DOHH2 (cell line): Measurements from ENCODE around the gene TAF5.
A peak's percentile ranks its signal among the peaks of the same experiment; 100 is the strongest.
"Not testable (repeated sequence)": the region's sequence is repeated elsewhere in the genome, so short reads cannot be mapped to it uniquely, and the experiment has no call there.

Experiments
- H3F3A ChIP-seq: fragments of 200-600 bp; sonication (generic), shearing (Covaris generic); 2 replicates; pipeline ENCODE4 v1.6.0; 2016; ENCODE audit warnings: antibody characterized with exemption, mild to moderate bottlenecking; ENCODE audit not compliant: control insufficient read depth, insufficient read depth
- H3K27ac ChIP-seq: fragments of 200-600 bp; sonication (generic); 2 replicates; pipeline ENCODE4 v1.5.1; 2014; ENCODE audit warnings: low read depth, mild to moderate bottlenecking, low read length, moderate library complexity
- H3K27me3 ChIP-seq: fragments of 200-600 bp; sonication (generic); 2 replicates; pipeline ENCODE4 v1.6.1; 2014; ENCODE audit warnings: mild to moderate bottlenecking, low read length, mixed read lengths; ENCODE audit not compliant: control insufficient read depth
- H3K36me3 ChIP-seq: fragments of 200-600 bp; sonication (generic); 2 replicates; pipeline ENCODE4 v1.6.1; 2014; ENCODE audit warnings: mild to moderate bottlenecking, low read length, moderate library complexity, mixed read lengths; ENCODE audit not compliant: control insufficient read depth
- H3K4me1 ChIP-seq: fragments of 200-600 bp; sonication (generic); 2 replicates; pipeline ENCODE4 v1.6.1; 2014; ENCODE audit warnings: mild to moderate bottlenecking, low read length, mixed read lengths; ENCODE audit not compliant: control insufficient read depth
- H3K4me2 ChIP-seq: fragments of 200-600 bp; sonication (generic); 2 replicates; pipeline ENCODE4 v1.6.0; 2014; ENCODE audit warnings: mild to moderate bottlenecking, low read length, moderate library complexity
- H3K4me3 ChIP-seq: fragments of 200-600 bp; sonication (generic); 2 replicates; pipeline ENCODE4 v1.5.1; 2014; ENCODE audit warnings: mild to moderate bottlenecking, low read length, mixed read lengths
- H3K79me2 ChIP-seq: fragments of 200-600 bp; sonication (generic); 2 replicates; pipeline ENCODE4 v1.6.1; 2014; ENCODE audit warnings: mild to moderate bottlenecking, low read length, mixed read lengths; ENCODE audit not compliant: control insufficient read depth
- H3K9me2 ChIP-seq: fragments of 200-600 bp; sonication (generic); replicated peaks from 2 replicates; pipeline ENCODE4 v1.6.1; 2014; ENCODE audit warnings: mild to moderate bottlenecking, low read length, mixed read lengths; ENCODE audit not compliant: control insufficient read depth
- H3K9me3 ChIP-seq: fragments of 200-600 bp; sonication (generic); 2 replicates; pipeline ENCODE4 v1.6.1; 2014; ENCODE audit warnings: antibody characterized with exemption, low read length, mixed read lengths; ENCODE audit not compliant: control insufficient read depth, insufficient read depth
- H4K20me1 ChIP-seq: fragments of 200-600 bp; sonication (generic); 2 replicates; pipeline ENCODE4 v1.6.0; 2014; ENCODE audit warnings: low read depth, mild to moderate bottlenecking, antibody characterized with exemption, low read length, moderate library complexity; ENCODE audit not compliant: control insufficient read depth, insufficient read depth
- EZH2phosphoT487 ChIP-seq: fragments of 200-600 bp; sonication (generic); IDR thresholded peaks from 2 replicates; pipeline ENCODE4 v1.6.1; 2017; ENCODE audit warnings: borderline replicate concordance, mild to moderate bottlenecking, antibody characterized with exemption, low read length, moderate library complexity, mixed read lengths
- TF ChIP-seq, protein P1 (sequence below): fragments of 200-600 bp; sonication (generic); IDR thresholded peaks from one replicate; pipeline ENCODE4 v1.5.1; 2014; ENCODE audit warnings: antibody characterized with exemption, mild to moderate bottlenecking, low read depth, low read length; ENCODE audit not compliant: poor library complexity, severe bottlenecking

Gene TAF5

DNA sequence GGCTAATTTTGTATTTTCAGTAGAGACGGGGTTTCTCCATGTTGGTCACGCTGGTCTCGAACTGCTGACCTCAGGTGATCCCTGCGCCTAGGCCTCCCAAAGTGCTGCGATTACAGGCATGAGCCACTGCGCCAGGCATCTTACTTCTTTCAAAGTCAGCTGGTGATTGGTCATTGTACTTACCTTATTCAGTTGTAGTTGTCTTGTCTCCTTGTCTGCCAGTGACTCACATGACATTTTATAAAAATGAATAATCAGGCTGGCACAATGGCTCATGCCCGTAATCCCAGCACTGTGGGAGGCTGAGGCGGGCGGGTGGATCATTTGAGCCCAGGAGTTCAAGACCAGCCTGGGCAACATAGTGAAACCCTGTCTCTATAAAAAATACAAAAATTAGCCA lies 7.0 kb upstream of the TAF5 start:
- not testable (repeated sequence) for H4K20me1 ChIP-seq, H3K9me3 ChIP-seq, H3K4me2 ChIP-seq, H3K9me2 ChIP-seq, H3K79me2 ChIP-seq, H3K36me3 ChIP-seq, H3K4me3 ChIP-seq, H3K4me1 ChIP-seq, H3K27ac ChIP-seq, H3K27me3 ChIP-seq, H3F3A ChIP-seq

GRCh38 chr10:103367379-103367781 lies 396 bp upstream of the TAF5 start:
- no peaks in the 10 kb centered on the region; the same call in 1 of the 2 replicates for H3F3A ChIP-seq
- no peaks in the 10 kb centered on the region for H3K27me3 ChIP-seq
- H3K9me2 ChIP-seq, result no peaks in the 10 kb centered on the region
- H3K79me2 ChIP-seq, result peaks cover 42% of the 10 kb centered on the region
- peaks cover 14% of the 10 kb centered on the region for H3K36me3 ChIP-seq
- peak overlapping the region; percentile 60 for H3K27ac ChIP-seq
- TF ChIP-seq, protein P1, sequence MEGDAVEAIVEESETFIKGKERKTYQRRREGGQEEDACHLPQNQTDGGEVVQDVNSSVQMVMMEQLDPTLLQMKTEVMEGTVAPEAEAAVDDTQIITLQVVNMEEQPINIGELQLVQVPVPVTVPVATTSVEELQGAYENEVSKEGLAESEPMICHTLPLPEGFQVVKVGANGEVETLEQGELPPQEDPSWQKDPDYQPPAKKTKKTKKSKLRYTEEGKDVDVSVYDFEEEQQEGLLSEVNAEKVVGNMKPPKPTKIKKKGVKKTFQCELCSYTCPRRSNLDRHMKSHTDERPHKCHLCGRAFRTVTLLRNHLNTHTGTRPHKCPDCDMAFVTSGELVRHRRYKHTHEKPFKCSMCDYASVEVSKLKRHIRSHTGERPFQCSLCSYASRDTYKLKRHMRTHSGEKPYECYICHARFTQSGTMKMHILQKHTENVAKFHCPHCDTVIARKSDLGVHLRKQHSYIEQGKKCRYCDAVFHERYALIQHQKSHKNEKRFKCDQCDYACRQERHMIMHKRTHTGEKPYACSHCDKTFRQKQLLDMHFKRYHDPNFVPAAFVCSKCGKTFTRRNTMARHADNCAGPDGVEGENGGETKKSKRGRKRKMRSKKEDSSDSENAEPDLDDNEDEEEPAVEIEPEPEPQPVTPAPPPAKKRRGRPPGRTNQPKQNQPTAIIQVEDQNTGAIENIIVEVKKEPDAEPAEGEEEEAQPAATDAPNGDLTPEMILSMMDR, result no peak
- TF ChIP-seq EZH2phosphoT487, result no peak
- H4K20me1 ChIP-seq, result no peaks in the 10 kb centered on the region
- peak overlapping the region; percentile 91 for H3K4me3 ChIP-seq
- no peaks in the 10 kb centered on the region for H3K9me3 ChIP-seq
- peaks cover 20% of the 10 kb centered on the region for H3K4me1 ChIP-seq
- peak overlapping the region; percentile 81 for H3K4me2 ChIP-seq

DNA sequence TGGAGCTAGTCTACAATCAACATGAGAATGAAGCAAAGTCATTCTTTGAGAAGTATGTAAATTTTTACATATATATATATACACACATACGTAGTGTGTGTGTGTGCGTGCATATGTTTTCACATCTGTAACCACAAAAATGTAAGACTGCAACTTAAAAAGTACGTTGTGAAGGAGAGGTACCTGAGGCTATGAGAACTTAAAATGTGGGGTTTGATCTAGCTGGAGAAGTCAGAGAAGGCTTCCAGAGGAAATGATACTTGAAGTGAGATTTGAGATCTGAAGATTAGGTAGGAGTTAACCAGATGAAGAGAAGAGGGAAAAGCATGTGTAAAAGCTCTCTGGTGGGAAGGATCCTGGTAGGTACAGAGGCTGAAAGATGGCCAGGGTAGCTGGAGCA lies 5.8 kb downstream of the TAF5 start:
- H3K9me2 ChIP-seq, result no peaks in the 10 kb centered on the region
- H3K36me3 ChIP-seq, result peaks cover 62% of the 10 kb centered on the region
- no peaks in the 10 kb centered on the region; the same call in 1 of the 2 replicates for H4K20me1 ChIP-seq
- peaks cover 60% of the 10 kb centered on the region for H3K79me2 ChIP-seq
- no peaks in the 10 kb centered on the region for H3K9me3 ChIP-seq
- H3F3A ChIP-seq, result no peaks in the 10 kb centered on the region
- no peak overlapping the region for H3K4me3 ChIP-seq
- H3K27me3 ChIP-seq, result no peaks in the 10 kb centered on the region
- no peak for TF ChIP-seq EZH2phosphoT487
- H3K4me2 ChIP-seq, result no peak overlapping the region
- peaks cover 21% of the 10 kb centered on the region for H3K4me1 ChIP-seq
- no peak overlapping the region for H3K27ac ChIP-seq

- Histone ChIP-seq H3K27me3 (no peaks in the 10 kb centered on the region), H3K9me2 (no peaks in the 10 kb centered on the region), H3K4me2 (no peak overlapping the region), H3K27ac (no peak overlapping the region), H3F3A (no peaks in the 10 kb centered on the region), H3K4me3 (no peak overlapping the region), H3K79me2 (peaks cover 54% of the 10 kb centered on the region), H3K4me1 (peaks cover 17% of the 10 kb centered on the region), H3K9me3 (no peaks in the 10 kb centered on the region), H4K20me1 (no peaks in the 10 kb centered on the region; the same call in 1 of the 2 replicates), H3K36me3 (peaks cover 69% of the 10 kb centered on the region)
- no peak for TF ChIP-seq EZH2phosphoT487
- TF ChIP-seq, protein P1, result no peak
Measured at GRCh38 chr10:103374263-103374662, 6.5 kb downstream of the TAF5 start.
